Suprapubic skin (tissue), 4 donors: Measurements from ENCODE around the gene FEM1C.

Experiments used
- POLR2A ChIP-seq, 2 donors: fragments of 450-650 bp; IDR thresholded peaks; one replicate each; pipeline ENCODE4 v1.6.1; 2017; ENCODE audit warnings: antibody characterized with exemption in 2 of 2, mild to moderate bottlenecking in 2 of 2, moderate library complexity in 2 of 2
- POLR2AphosphoS5 ChIP-seq, 3 donors: sonication (generic); formaldehyde crosslinking; IDR thresholded peaks; one replicate each; pipeline ENCODE4 v1.6.1; 2017; ENCODE audit warnings: antibody characterized with exemption in 3 of 3
- TF ChIP-seq, protein P1 (sequence below), 2 donors: fragments of 200-600 bp in 1 of 2; fragments of 450-650 bp in 1 of 2; sonication (generic) in 1 of 2; IDR thresholded peaks; one replicate each; pipeline ENCODE4 v1.5.1; 2016 to 2019; ENCODE audit warnings: antibody characterized with exemption in 2 of 2, mild to moderate bottlenecking in 1 of 2, moderate library complexity in 1 of 2

DNA sequence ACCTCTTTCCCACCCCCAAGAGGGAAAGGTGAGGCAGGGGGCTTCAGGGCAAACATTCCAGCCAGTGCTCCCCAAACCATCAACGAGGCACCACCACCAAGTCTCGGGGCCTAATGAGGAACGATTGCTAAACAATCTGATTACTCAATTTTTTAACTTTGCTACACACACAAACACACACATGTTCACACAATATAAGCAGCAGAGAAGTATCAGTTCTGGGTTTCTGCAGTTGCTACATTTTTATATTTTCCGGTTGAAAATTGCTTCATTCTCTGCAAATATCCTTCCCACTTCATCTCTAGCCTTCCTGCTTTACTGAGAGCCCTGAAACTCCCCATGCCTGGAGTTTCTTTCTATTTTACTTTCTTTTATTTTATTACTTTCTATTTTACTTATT, 60.2 kb downstream of the FEM1C start:
- no peak for TF ChIP-seq POLR2A (IDR thresholded peaks at IDR 0.05)
- TF ChIP-seq, protein P1, sequence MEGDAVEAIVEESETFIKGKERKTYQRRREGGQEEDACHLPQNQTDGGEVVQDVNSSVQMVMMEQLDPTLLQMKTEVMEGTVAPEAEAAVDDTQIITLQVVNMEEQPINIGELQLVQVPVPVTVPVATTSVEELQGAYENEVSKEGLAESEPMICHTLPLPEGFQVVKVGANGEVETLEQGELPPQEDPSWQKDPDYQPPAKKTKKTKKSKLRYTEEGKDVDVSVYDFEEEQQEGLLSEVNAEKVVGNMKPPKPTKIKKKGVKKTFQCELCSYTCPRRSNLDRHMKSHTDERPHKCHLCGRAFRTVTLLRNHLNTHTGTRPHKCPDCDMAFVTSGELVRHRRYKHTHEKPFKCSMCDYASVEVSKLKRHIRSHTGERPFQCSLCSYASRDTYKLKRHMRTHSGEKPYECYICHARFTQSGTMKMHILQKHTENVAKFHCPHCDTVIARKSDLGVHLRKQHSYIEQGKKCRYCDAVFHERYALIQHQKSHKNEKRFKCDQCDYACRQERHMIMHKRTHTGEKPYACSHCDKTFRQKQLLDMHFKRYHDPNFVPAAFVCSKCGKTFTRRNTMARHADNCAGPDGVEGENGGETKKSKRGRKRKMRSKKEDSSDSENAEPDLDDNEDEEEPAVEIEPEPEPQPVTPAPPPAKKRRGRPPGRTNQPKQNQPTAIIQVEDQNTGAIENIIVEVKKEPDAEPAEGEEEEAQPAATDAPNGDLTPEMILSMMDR (IDR thresholded peaks at IDR 0.05), result no peak
- no peak for TF ChIP-seq POLR2AphosphoS5 (IDR thresholded peaks at IDR 0.05)
